GM18511 (cell line): Measurements from ENCODE around the gene MLXIP.
"Not testable (repeated sequence)": the region's sequence is repeated elsewhere in the genome, so short reads cannot be mapped to it uniquely, and the experiment has no call there.

Experiments
- ATAC-seq: cut with Tn5 transposase; IDR thresholded peaks from one replicate; pipeline ENCODE4 v1.9.1; 2021; ENCODE audit warnings: mild to moderate bottlenecking, moderate library complexity; ENCODE audit not compliant: unreplicated experiment

The MLXIP gene

DNA sequence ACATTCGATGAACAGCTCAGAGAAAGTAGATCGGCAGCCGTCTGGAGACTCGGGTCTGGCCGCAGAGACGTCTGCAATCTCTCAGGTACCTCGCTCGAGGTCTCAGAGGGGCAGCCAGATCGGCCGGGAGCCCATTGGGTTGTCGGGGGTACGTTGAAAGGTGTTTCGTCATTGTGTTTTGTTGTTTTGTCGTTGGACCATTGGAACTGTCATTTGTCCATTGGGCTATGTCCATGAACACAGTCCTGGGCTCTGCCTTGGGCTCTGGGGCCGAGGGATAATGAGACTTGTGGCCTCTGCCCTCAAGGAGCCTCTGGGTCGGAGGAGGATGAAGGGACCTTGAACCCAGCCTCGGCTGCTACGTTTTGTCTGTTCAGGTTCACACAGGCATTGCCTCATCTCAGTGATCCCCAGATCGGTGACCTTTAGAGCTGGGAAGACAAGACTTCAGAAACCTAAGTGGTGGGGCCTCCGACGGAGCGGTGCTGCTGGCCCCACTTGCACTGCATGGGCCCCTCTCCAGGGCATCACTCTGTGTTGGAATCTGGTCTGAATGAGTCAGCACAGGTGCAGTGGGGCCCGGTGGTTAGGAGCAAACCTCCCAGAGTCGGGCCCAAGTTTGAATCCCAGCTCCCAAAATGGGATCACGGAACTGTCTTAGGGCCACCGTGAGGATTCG, 23.6 kb upstream of the MLXIP start:
- ATAC-seq: no peak

DNA sequence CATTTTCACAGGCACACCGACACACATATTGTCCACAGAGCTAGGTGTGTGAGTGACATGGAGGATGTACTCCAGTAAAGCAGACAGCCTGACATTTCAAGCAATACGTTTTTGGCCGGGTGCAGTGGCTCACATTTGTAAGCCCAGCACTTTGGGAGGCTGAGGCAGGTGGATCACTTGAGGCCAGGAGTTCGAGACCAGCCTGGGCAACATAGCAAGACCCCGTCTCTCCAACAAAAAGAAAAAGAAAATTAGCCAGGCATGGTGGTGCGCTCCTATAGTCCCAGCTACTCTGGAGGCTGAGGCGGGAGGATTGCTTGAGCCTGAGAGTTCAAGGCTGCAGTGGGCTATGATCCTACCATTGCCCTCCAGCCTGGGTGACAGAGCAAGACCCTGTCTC, 22.1 kb upstream of the MLXIP start:
- ATAC-seq: not testable (repeated sequence)

DNA sequence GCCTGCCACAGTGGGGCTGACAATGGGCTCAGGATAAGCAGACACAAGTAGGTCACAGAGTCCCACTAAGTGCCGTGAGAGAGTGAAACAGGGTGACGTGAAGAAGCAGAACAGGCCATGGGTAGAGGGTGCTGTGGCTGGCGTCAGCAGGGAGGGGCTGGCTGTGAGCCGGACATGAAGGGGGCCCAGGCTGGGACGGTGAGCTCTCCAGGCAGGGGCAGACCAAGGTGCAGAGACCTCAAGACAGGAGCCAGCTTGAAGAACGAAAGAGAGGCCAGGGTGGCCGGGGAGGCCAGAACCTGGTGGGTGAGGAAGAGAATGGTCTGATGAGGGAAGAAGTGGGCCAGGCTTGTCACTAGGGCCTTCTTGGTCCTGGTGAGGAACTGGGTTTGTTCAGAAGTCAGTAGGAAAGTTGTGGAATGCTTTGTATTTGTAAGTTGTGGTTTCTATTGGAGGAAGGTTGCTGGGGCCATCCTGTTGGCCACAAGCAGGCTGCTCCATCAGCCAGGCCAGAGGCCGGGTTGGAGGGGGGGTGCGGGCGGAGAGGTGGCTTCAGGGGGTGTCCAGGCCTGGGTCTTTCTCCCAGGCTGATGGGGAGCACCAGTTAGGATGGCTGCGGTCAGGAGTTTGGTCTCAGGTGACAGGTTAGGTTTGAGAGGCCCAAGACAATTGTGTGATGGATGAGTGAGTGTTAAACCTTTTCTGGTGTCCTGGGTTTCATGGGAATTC, 21.4 kb upstream of the MLXIP start:
- no peak for ATAC-seq

DNA sequence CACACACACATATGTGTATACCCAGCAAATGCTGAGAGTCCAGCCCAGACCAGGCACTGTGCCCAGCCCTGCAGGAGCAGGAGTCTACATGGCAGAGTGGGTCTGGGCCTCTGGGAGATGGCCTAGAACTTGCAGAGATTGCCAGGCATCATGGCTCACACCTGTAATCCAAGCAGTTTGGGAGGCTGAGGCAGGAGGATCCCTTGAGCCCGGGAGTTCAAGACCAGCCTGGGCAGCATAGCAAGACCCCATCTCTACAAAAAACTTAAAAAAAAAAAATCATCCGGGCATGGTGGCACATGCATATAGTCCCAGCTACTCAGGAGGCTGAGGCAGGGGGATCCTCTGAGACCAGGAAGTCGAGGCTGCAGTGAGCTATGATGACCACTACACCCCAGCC, 20.8 kb upstream of the MLXIP start:
- no peak for ATAC-seq

DNA sequence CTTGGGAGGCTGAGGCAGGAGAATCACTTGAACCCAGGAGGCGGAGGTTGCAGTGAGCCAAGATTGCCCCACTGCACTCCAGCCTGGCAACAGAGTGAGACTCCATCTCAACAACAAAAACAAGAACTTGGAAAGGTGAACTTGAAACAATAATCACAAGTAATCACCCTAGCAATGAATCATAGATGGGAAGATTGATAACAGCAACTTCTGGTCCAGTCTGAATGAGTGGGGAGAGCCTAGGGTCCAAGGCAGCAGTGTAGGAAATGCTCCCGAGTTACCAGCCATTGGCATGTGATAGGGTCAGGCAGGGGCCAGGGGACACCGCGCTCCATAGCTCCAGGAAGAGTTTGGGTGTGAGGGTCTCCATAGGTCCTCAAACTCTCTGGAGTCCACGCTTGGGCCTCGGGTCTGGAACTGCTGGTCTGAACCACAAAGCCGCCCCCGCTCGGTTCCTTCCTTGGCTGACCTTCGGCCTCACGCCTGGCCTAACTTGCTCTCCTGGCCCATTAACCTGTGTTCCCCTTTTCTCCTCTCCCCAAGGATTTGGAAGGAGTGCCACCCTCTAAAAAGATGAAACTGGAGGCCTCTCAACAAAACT, 19.9 kb upstream of the MLXIP start:
- no peak for ATAC-seq

DNA sequence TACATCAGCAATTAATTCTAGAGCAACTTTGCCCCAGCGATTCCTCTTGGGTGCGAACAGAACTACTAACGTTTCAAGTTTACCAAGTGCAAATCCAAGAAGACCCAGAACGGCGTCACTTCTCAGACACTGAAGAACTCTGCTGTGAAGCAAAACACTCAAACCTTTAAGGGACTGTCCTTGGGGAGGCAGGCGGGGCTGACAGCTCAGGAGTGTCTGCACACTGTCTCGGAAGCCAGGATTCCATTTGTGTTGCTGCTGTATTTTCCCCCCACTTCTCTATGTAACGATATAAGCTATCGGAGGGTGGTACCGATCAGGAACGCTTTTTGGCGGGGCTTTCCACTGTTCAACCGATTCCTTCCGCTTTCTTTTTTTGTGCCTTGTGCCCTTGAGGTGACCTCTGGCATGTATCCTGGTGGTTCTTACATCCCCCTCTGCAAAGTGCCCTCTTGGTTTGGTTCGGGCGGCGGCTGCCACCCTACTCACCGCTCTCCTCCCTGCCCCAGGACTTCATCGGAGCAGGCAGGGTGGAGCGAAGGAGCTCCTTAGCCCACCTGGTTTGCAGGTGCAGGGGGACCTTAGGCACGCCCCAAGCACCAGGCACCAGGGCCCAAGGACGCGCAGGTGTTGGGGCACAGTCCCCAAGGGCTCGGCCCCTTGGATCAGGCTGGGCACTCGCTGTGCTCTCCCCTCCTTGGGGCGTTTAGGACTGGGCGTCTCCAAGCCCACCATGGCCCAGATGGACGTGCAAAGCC, 19.2 kb upstream of the MLXIP start:
- no peak for ATAC-seq

DNA sequence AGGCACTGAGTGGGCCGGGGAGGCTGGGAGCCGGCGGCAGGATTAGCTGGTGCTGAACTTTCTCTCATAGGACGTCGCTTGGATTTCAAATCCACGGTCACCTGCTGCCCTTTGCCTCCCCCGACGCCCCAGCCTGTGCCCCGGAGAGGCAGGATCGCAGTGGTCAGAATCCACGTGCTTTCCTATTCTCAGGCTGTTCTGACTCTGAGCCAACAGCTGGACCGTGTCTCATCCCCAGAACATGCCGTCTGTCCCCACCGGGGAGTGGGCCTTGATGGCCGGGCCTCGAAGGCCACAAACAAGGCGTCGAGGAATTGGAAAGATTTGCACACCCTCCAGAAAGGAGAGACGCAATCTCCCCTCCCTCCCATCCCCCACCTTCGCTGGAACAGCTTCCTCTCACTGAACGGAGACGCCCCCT, 18.5 kb upstream of the MLXIP start:
- ATAC-seq: no peak

DNA sequence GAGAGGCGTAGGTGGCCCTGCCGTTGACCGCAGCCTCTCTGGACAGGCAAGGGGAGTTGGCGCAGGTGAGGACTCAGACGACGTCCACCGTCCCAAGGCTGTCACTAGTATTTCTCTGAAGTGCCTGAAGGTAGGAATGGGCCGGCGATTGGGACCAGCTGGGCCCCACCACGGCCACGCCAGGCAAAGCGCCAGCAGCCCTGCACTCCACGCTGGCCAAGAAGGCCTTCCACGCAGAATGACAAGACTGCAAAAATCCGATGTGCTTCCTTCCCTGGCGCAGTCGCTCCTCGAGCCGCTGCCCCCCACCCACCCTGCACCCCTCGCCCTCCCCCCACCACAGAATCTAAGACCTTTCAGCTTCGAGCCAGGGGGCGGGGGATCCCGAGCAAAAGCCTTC, 17.3 kb upstream of the MLXIP start:
- no peak for ATAC-seq

DNA sequence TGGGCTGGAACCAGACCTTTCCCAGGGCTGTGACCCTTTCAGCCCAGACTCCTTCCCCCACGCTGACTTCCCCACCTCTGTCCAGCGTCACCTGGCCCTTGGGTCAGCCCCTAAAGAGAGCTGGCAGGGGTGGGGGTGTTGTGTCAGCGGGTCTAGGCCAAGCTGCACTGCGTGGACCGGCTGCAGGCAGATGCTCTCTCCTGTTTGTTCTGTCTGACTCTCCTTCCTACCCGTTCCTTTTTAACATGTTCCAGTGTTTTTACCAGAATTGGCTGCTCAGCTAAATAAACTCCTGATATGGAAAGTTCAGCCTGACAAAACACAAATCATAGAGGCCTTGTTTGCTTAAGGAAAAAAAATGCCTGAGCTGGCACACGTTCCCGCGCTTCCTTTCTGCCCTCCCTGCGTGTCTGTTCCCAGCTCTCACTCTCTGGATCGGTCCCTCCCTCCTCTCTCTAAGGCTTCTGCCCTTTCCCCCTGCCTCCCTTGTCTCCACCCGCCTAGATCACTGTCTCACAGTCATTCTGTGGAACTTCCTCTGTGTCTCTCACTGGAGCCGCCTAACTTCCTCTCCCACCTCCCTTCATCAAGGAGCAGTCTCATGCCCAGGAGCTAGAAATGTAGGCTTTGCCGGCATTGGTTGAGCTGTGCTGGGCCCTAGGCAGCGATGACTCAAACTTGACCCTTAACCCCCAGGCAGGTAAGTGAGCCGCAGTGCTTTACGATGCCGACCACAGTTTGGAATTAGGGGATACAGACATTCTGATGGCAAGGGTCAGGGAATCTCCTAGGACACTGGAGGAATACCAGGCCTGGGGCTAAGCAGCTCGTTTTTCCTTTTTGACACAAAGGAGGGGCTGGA, 15.5 kb upstream of the MLXIP start:
- no peak for ATAC-seq

DNA sequence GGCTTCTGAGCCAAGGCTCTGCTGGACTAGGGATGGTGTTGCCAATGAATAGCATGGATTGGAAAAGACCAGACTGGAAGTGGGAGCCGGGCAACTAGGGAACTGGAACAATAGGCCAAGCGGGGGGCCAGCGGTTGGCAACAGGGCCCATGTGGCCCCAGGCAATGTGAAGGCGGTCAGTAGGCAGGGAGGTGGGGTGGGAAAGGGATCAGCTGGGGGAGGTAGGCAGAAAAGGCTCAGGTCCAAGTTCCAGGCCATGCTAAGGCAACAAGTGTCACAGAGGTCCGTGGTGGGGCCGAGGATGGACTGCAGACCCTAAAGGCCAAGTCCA, 14.9 kb upstream of the MLXIP start:
- ATAC-seq: no peak

DNA sequence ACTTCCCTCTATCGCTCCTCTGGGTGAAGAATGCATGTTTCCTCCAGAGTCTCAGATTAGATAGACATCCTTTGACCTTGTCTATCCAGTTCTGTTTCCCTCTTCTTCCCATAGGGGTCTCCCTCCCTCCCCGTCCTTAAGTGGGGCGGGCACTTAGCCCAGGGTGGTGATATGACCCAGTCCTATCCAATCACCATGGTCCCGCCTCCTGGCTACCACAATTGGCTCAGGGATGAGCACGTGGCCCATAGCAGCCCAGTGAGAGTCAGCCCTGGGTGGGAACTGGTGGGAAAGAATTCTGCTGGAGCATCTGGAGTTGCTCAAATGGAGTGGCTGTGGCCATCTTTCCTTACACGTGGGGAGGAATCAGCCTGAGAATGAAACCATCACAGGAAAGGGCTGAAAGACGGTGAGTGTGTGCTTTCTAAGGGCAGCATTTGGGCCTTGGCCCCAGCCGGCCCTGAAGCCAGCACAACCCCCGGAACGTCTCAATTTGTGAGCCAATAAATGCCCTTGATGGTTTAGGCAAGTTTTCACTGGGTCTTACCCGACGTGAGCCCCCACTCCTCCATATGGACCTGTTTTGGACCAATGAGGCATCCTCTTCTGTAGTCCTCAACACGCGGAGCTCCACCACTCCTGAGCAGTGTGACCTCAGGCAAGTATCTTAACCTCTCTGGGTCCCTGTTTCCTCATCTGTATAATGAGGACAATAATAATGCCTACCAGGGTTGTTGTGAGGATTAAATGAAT, 14.4 kb upstream of the MLXIP start:
- ATAC-seq: no peak

DNA sequence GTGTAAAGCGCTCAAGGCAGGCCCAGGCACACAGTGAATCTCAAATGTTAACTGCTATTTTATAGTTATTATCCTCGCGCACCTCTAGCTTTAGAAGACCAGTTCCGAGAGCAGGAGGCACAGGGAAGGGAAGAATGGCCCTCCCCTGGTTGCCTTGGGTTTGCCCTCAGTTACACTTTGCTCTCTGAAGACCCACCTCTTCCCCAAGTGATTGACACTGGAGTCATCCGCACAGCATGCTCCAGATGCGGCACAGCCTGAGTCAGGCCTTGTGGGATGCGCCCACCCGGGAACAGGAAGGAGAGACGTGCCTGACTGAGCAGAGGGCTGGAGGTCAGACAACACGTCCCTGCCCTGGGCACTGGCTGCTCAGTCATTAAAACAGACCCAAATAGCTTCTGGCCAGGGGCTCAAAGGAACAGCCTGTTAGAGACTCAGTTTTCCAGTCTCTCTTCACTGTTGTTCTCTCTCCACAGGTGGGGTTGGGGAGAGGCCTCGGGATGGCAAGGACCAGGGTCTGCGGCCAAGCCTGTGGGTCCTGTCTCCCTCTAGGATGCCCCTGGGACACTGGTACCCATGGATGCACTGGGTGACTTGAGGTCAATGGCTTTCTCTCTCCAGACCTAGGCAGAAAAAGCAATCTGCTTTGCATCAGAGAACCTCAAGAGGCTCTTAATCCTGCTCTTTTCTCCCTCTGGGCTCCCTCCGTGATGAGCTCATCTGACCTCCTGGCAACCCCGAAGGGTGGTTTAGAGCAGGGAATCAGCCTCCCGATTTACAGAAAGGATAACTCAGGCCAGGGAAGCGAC, 13.6 kb upstream of the MLXIP start:
- no peak for ATAC-seq

DNA sequence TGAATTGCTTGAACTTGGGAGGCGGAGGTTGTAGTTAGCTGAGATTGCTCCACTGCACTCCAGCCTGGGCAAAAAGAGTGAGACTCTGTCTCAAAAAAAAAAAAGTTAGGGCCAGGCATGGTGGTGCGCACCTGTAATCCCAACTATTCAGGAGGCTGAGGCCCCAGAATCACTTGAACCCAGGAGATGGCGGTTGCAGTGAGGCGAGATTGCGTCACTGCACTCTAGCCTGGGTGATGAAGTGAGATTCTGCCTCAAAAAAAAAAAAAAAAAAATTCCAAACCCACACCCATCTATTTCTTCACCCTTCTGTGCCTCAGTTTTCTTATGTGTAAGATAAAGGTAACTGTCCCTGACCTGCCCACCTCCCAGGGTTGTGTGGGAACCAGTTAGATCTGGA, 11.0 kb upstream of the MLXIP start:
- ATAC-seq: peak; percentile 15

DNA sequence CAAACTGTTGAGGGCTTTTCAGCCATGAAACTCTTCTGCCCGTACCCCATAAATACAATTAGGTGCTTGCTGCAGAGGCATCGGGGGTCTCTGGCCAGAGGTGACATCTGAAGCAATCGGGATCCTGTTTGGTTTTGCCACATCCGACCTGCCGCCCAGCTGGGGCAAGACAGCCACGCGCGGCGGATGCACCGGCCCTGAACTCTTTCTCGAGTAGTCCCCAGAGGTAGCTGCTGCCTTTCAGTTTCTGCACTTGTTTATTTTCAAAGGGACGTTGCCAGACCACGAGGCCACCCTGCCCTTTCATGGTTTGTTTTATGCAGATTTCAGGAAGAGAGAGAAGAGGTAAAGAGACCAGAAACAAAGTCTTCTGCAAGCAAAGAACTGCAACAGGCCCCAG, 10.6 kb upstream of the MLXIP start:
- peak; percentile 92 for ATAC-seq

DNA sequence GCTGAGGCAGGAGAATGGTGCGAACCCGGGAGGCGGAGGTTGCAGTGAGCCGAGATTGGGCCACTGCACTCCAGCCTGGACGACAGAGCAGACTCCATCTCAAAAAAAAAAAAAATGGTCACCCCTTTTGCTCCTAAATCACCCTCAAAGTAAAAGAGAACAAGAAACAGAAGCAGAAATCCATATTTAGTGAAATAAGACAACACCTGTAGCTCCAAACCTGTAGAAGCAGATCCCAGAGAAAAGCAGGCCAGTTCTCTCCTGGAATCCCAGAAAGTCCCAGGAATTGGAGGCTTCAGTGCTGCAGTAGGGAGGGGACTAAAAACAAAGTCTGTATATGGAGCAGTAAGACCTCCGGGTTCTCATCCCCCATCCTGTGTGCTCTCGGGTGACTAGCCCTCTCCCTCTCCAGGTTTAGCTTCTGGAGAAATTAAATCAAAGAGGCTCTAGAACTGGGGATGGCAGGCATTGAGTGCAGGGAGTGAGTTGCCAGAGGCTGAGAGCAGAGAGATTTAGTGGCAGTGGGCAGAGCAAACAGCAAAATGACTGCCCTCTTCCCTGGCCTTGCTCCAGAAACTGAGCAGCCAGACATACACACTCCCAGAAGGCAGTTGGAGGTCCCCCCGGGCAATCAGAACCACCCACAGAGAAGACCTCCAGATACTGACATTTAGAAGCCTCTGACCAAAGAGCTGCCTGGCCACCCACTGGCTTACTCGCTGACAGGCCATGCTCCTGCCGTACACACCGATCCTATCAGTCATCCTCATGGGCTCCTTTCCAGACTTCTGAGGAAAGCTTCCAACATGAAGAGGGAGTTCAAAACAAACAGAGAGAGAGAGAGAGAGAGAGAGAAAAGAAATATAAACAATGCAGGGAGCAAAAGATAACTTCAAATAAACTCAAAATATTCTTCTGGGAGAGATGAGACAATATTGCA, 6.3 kb upstream of the MLXIP start:
- ATAC-seq: no peak

DNA sequence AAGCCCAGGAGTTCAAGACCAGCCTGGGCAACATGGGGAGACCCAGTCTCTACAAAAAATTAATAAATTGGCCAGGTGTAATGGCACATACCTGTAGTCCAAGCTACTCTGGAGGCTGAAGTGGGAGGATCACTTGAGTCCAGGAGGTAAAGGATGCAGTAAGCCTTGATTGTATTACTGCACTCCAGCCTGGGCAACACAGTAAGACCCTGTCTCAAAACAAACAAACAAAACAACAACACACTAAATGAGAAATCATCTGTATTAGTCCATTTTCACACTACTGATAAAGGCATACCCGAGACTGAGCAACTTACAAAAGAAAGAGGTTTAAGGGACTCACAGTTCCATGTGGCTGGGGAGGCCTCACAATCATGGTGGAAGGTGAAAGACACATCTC, 4.7 kb upstream of the MLXIP start:
- ATAC-seq: no peak

DNA sequence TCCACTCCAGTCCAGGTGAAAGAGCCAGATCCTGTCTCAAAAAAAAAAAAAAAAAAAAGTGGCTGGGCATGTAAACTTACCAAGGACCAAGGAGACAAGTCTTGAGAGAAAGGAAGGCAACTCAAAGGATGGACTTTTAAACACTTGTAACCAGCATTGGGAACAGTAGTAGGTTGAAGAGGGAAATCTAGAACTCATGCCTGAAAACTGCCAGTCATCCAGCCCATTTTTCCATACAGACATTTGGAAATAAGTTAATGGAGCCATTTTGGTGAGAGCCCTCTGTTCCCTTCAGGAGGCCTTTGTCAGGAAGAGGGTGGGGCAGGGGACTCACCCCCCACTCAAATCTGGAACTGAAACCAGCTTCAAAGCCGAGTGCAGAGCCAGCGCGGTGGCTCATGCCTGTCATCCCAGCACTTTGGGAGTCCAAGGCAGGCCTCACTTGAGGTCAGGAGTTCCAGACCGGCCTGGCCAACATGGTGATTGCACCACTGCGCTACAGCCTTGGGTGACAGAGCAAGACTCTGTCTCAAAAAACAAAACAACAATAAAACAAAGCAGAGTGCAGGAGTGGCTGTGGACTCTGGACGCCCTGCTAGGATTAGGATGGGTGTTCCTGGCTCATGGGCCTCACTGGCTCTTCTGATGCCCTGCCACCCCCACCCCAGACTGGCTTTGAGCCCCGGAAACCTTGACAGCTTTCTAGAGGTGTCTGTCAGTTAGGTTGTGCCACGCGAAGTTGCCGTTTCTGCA, 1.6 kb upstream of the MLXIP start:
- ATAC-seq: no peak
